GM19455 (cell line): ENCODE results near the gene FHIT.

Source experiments
- ATAC-seq: cut with Tn5 transposase; IDR thresholded peaks from one replicate; pipeline ENCODE4 v1.9.1; 2021; ENCODE audit not compliant: unreplicated experiment

Gene FHIT

GRCh38 chr3:60434323-60434722 is 816.9 kb downstream of the FHIT start:
- ATAC-seq: no peak

DNA sequence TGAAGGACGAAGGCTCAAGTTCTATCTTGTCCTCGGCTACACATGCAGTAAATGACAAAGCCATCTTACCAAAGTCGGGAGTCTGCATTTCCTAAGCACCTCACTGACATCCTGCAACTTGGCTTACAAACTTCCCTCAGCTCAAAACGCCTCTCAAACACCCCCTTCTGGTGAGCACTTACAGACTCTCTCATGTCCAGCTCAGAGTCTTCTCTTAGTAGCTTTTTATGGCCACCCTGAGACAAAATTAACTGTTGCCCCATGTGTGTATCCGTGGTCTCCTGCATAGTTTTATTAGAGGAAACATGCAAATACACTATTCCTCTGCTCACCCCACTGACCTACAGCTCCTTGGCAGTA is 819.7 kb downstream of the FHIT start:
- no peak for ATAC-seq

DNA sequence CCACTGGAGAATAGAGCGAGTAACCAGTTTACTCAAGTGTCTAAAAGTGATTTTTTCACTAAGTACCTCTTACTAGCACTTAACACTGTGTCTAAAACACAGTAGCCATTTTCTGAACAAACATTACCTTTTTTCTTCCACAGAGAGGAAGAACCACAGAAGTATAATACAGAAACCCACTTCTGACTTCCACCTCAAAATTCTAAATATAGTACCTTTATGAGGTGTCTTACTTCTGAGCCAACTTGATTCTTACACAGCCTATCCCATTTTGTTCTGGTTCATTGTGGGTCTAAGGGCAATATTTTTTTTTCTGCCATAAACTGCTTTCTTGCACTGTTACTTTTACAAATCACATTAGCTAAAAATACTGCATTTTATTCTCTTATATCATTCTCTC is 821.0 kb downstream of the FHIT start:
- no peak for ATAC-seq

DNA sequence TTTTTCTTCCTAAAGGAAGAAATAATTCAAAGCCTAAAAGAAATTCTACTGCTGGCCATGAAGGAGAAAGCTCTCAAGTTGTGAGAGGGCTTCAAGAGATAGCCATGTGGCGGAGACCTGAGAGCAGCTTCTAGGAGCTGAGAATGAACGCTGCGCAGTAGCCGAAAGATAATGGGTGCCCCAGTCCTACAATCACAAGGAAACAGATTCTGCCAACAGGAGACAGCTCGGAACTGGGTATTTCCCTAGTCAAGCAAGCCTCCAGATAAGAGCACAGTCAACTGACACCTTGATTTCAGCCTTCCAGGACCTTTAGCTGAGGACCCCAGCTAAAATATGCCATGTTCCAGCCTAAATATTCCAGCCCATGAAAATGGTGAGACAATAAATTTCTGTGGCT is 824.1 kb downstream of the FHIT start:
- ATAC-seq: no peak

- no peak for ATAC-seq
Measured at GRCh38 chr3:60424942-60425341, 826.3 kb downstream of the FHIT start.

GRCh38 chr3:60424034-60424433 is 827.2 kb downstream of the FHIT start:
- no peak for ATAC-seq

GRCh38 chr3:60423556-60423955 is 827.7 kb downstream of the FHIT start:
- no peak for ATAC-seq

DNA sequence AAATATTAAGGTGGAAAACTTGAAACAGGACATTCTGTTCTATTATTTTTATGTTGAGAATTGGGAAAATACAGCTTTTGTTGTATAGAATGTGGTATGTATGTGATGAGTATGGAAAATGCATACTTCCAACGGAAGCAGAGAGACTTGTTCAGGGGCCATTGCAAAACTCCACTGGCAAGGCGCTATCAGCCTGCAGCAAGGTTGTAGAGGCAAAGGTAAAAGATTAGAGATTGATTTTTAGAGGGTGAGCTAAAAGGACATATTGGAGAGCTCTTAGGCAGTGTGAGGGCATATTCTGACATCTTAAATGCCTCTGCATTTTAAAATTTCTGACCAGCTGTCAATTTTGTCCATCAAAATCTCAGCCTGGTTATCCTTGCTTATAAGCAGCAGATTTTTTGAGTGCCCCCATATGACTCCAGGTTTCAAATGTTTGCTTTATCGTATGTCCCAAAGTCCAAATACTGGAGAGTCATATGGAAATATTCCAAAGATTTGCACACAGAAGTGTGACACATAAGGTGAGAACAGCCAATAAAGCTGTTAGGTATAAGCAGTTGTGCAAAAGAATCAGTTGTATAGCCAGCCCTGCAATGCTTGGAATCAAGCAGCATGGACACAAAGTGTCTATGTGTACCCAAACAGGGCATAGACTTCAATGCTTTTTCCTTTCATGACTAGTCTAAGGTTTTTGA is 829.4 kb downstream of the FHIT start:
- no peak for ATAC-seq

DNA sequence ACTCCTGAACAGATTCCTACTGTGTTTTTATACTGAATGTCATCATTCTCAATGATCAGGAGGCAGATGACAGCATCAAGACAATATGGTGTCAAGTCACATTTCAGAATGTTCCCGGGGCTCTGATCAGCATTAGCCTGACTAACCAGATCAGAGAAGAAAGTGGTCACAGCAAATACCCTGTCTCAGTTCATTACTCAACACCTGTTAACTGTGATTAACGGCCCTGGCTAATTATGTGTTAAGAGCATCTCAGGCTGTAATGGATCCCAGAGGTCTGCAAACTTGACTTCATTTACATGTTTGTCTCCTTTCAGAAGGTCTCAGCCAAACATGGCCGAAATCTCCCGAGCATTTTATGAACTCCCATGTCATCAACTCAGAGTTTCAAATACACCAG is 833.7 kb downstream of the FHIT start:
- ATAC-seq: no peak

DNA sequence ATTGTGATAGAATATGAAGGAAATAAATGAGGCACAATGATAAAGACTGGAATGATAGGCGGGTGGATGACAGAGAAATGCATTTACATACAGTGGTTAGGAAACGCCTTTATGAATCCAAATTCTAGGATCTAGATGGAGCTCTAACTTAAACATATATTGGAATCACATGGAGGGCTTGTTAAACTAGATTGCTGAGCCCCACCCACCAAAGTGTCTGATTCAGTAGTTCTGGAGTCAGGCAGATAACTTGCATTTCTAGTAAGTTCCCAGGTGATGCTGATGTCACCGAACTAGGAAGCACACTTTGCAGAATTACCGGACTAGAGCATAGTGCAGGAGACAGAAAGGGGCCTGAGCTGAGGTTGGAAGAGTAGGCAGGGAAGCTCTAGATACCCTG is 837.2 kb downstream of the FHIT start:
- no peak for ATAC-seq

DNA sequence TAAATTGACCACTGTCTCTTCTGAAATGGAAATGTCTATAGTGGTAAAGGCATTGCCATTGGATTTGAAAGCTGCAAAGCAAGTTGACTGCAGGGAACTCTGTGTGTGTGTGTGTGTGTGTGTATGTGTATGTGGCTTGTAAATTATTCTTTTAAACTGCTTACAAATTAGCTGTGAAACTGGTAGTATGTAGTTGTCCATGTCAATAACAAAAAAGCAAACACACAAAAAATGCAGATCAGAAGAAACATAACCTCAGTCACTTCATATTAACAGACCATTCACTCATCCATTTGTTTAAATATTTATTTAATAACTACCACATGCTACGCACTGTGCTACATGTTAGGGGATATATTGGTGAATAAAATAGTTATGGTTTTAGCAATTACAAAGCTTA is 837.7 kb downstream of the FHIT start:
- no peak for ATAC-seq

GRCh38 chr3:60403866-60404265 is 847.4 kb downstream of the FHIT start:
- no peak for ATAC-seq

GRCh38 chr3:60402931-60403330 is 848.3 kb downstream of the FHIT start:
- ATAC-seq: no peak

DNA sequence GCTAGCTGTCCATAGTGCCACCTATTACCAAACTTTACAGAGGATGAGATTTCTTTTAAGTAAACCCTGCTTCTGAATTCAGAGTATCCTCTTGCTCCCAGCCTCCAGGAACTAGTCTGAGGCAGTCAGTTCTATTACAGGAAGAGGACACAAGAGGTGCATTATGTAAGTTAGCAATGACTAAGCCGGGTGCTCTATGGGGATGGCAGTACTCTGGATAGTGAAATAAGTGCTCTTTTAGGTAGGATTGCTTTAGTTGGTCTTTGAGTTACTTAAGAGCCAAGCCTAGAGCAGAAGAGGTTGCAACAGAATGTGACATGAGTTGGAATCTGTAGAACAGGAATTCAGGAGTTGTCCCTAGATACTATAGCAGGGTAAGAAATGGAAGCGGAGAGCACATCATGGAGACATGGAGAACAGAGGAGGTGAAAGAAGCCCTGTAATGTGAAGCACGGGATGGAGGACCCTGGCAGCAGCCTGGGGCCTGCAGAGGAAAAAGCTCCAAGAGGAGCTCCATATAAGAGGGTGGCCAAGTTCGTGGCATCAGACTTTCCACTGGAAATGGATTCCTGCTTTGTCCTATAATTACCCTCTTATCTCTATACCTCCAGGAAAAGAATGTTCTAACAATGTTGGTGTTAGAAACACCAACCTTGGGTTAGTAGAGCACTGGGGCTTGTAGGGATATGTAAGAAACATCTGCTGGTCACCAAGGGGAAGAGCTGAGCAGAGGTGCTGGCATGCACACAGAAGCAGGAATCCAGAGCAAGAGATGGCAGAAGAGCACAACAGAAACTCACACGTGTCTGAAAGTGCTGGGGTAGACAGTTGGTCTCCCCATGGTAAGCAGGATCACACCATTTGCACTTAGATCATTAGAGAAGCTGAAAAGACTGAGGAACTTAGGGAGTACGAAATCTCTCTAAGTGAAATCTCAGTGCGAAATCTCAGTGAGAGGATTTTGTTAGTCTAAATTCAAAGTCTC is 851.1 kb downstream of the FHIT start:
- no peak for ATAC-seq

- ATAC-seq: no peak
Measured at GRCh38 chr3:60399292-60399691, 852.0 kb downstream of the FHIT start.

GRCh38 chr3:60395173-60395762 is 856.0 kb downstream of the FHIT start:
- ATAC-seq: no peak

DNA sequence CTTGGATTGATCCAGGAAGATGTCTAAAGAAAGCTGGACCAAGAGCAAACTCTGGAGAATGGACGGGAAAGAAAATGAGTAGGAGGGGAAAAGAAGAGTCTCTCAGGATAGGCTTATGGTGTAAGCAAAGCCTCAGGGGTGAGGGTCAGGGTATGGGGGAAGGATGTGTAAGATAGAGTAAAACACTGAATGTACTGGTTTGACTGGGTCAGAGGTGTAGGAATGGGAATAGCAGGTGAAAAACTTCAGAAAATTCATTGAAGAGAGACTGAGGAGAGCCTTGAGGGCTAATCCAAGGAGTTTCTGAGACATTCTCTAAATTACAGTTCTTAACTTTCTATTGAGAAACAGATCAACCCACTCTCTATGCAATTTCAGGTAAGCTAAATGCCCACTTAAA is 857.3 kb downstream of the FHIT start:
- no peak for ATAC-seq

GRCh38 chr3:60392501-60392900 is 858.8 kb downstream of the FHIT start:
- no peak for ATAC-seq

DNA sequence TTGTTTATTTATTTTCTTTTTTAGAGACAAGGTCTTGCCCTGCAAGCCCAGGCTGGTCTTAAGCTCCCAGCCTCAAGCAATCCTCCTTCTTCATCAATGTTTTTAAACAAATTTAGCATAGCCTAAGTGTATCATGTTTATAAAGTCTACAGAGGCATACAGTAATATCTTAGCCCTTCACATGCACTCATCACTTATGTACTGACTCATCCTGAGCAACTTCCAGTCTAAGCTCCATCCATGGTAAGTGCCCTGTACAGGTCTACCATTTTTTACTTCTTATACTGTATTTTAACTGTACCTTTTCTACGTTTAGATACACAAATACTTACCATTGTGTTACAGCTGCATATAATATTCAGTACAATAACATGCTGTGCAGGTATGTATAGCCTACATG is 860.0 kb downstream of the FHIT start:
- no peak for ATAC-seq

DNA sequence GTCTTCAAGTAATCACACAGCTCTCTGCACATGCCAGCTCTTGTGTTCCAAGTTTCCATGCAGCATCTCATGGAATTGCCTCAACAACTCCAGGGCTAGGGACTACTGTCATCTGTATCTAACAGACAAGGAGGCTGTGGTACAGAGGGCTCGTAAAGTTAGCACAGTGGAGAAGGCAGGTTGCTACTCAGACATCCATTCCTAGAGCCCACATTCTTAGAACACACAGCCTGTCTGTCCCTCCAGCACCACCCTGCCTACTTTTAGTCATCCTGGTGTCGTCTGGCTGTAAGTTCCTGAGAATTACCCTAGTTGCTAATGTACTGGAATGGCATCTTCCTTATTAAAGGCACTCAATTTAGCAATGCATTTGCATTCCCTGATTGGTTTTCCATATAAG is 862.5 kb downstream of the FHIT start:
- no peak for ATAC-seq

DNA sequence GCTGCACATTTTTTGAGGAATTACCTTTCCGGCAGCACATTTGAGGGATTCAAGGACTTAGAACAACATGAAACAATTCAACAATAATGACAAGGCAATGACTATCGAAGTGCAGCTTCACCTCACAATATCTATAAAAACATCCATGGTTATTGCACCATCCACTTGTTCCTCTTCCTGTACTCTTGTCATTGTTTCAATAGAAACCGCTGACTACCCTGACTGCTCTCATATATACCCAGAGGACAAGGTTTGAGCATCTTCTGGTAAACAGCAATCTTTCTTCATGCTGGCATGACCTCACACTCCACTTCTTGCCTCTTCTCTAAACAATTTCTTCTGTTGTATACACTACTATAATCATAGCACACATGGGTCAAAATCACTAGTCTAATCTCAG is 864.9 kb downstream of the FHIT start:
- no peak for ATAC-seq

GRCh38 chr3:60384341-60384740 is 866.9 kb downstream of the FHIT start:
- ATAC-seq: no peak
